Measurements from ENCODE around the gene RSAD1.

RSAD1 gene

GRCh38 chr17:50480142-50480764 lies 1.6 kb downstream of the RSAD1 start:
- DNase-seq (no peak), ATAC-seq (ENCODE audit: insufficient read depth, low read depth) (no peak)
- Histone ChIP-seq H3K4me3 (ENCODE audit: low read depth in 1 of 2, low read length in 2 of 2) (peak overlapping the region; percentile 66 to 70; a peak in 3 of 4 replicates), H3K79me2 (ENCODE audit: insufficient read depth, low read length) (peaks cover 38% of the 10 kb centered on the region), H4K20me1 (ENCODE audit: insufficient read depth, low read length) (peaks cover 17% of the 10 kb centered on the region; the same call in 1 of the 2 replicates), H3K27me3 (ENCODE audit: insufficient read depth, low read length, poor library complexity) (no peaks in the 10 kb centered on the region), H3K27ac (ENCODE audit: low read length) (peak overlapping the region; percentile 34), H3K9me3 (ENCODE audit: insufficient read depth, low read length, severe bottlenecking) (no peaks in the 10 kb centered on the region), H3K36me3 (ENCODE audit: insufficient read depth, low read length) (peaks cover 53% of the 10 kb centered on the region), H3K4me2 (ENCODE audit: insufficient read depth, low read length) (peak overlapping the region; percentile 83), H3K4me1 (ENCODE audit: insufficient read depth, low read length) (peaks cover 29% of the 10 kb centered on the region), H2AFZ (ENCODE audit: low read depth, low read length) (no peak overlapping the region), H3K9ac (ENCODE audit: low read depth, low read length) (peak overlapping the region; percentile 72)
- TF ChIP-seq CTCF (IDR thresholded peaks at IDR 0.05; ENCODE audit: borderline replicate concordance, extremely low read depth, low read length, poor library complexity, severe bottlenecking) (no peak), EZH2 (IDR thresholded peaks at IDR 0.05; ENCODE audit: borderline replicate concordance, low read depth, low read length, severe bottlenecking) (no peak)

GRCh38 chr17:50480854-50481490 lies 2.3 kb downstream of the RSAD1 start:
- peak overlapping the region; percentile 83; the same call in 1 of the 2 replicates for H3K4me2 ChIP-seq (ENCODE audit: insufficient read depth, low read length)
- no peak overlapping the region for H2AFZ ChIP-seq (ENCODE audit: low read depth, low read length)
- no peaks in the 10 kb centered on the region for H3K27me3 ChIP-seq (ENCODE audit: insufficient read depth, low read length, poor library complexity)
- TF ChIP-seq EZH2 (IDR thresholded peaks at IDR 0.05; ENCODE audit: borderline replicate concordance, low read depth, low read length, severe bottlenecking), result no peak
- peaks cover 38% of the 10 kb centered on the region for H3K79me2 ChIP-seq (ENCODE audit: insufficient read depth, low read length)
- peaks cover 60% of the 10 kb centered on the region for H3K36me3 ChIP-seq (ENCODE audit: insufficient read depth, low read length)
- DNase-seq, result no peak
- no peaks in the 10 kb centered on the region for H3K9me3 ChIP-seq (ENCODE audit: insufficient read depth, low read length, severe bottlenecking)
- no peak overlapping the region for H3K27ac ChIP-seq (ENCODE audit: low read length)
- no peak for ATAC-seq (ENCODE audit: insufficient read depth, low read depth)
- peaks cover 29% of the 10 kb centered on the region for H3K4me1 ChIP-seq (ENCODE audit: insufficient read depth, low read length)
- H3K4me3 ChIP-seq (ENCODE audit: low read depth in 1 of 2, low read length in 2 of 2), result no peak overlapping the region
- H3K9ac ChIP-seq (ENCODE audit: low read depth, low read length), result no peak overlapping the region
- H4K20me1 ChIP-seq (ENCODE audit: insufficient read depth, low read length), result peaks cover 17% of the 10 kb centered on the region; the same call in 1 of the 2 replicates

DNA sequence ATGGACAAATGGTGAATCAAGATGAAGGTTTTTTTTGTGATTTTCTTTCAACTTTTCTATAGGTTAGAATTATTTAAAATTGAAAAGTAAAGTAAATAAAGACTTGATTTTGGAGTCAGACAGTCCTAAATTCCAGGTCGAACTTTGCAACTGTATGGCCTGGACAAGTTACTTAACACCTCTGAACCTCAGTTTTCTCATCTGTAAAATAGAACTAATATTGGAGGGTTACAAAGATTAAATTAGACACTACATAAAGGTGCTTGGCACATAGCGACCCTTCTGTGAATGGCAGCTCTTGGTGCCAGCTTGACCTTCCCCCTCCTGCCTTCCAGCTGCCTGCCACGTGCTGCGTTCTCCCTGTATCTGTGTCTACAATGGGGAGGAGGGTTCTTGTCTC lies 3.0 kb downstream of the RSAD1 start:
- H3K4me2 ChIP-seq (ENCODE audit: insufficient read depth, low read length), result no peak overlapping the region
- no peak for ATAC-seq (ENCODE audit: insufficient read depth, low read depth)
- DNase-seq, result no peak
- no peak overlapping the region for H3K4me3 ChIP-seq (ENCODE audit: low read depth in 1 of 2, low read length in 2 of 2)
- TF ChIP-seq CTCF (IDR thresholded peaks at IDR 0.05; ENCODE audit: borderline replicate concordance, extremely low read depth, low read length, poor library complexity, severe bottlenecking), result no peak
- TF ChIP-seq EZH2 (IDR thresholded peaks at IDR 0.05; ENCODE audit: borderline replicate concordance, low read depth, low read length, severe bottlenecking), result no peak
- no peak overlapping the region for H3K9ac ChIP-seq (ENCODE audit: low read depth, low read length)
- no peaks in the 10 kb centered on the region for H3K9me3 ChIP-seq (ENCODE audit: insufficient read depth, low read length, severe bottlenecking)
- peaks cover 29% of the 10 kb centered on the region for H3K4me1 ChIP-seq (ENCODE audit: insufficient read depth, low read length)
- no peak overlapping the region for H3K27ac ChIP-seq (ENCODE audit: low read length)
- no peaks in the 10 kb centered on the region for H3K27me3 ChIP-seq (ENCODE audit: insufficient read depth, low read length, poor library complexity)
- H3K36me3 ChIP-seq (ENCODE audit: insufficient read depth, low read length), result peaks cover 62% of the 10 kb centered on the region
- H3K79me2 ChIP-seq (ENCODE audit: insufficient read depth, low read length), result peaks cover 38% of the 10 kb centered on the region
- peaks cover 17% of the 10 kb centered on the region; the same call in 1 of the 2 replicates for H4K20me1 ChIP-seq (ENCODE audit: insufficient read depth, low read length)
- no peak overlapping the region for H2AFZ ChIP-seq (ENCODE audit: low read depth, low read length)

DNA sequence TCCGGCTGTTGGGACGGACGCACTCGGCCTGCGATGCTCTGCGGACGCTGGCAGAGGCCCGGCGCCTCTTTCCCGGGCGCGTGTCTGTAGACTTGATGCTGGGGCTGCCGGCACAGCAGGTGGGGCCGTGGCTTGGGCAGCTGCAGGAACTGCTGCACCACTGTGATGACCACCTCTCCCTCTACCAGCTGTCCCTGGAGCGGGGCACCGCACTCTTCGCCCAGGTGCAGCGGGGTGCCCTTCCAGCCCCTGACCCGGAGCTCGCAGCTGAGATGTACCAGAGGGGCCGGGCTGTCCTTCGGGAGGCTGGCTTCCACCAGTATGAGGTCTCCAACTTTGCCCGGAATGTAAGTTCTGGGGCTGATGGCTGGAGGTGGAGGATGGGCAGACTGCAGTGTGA lies 3.5 kb downstream of the RSAD1 start:
- no peak overlapping the region for H3K4me3 ChIP-seq (ENCODE audit: low read depth in 1 of 2, low read length in 2 of 2)
- H3K36me3 ChIP-seq (ENCODE audit: insufficient read depth, low read length), result peaks cover 62% of the 10 kb centered on the region
- H2AFZ ChIP-seq (ENCODE audit: low read depth, low read length), result no peak overlapping the region
- peaks cover 17% of the 10 kb centered on the region; the same call in 1 of the 2 replicates for H4K20me1 ChIP-seq (ENCODE audit: insufficient read depth, low read length)
- no peak overlapping the region for H3K9ac ChIP-seq (ENCODE audit: low read depth, low read length)
- no peak overlapping the region for H3K4me2 ChIP-seq (ENCODE audit: insufficient read depth, low read length)
- no peaks in the 10 kb centered on the region for H3K9me3 ChIP-seq (ENCODE audit: insufficient read depth, low read length, severe bottlenecking)
- H3K4me1 ChIP-seq (ENCODE audit: insufficient read depth, low read length), result peaks cover 29% of the 10 kb centered on the region
- no peak for ATAC-seq (ENCODE audit: insufficient read depth, low read depth)
- H3K79me2 ChIP-seq (ENCODE audit: insufficient read depth, low read length), result peaks cover 38% of the 10 kb centered on the region
- TF ChIP-seq CTCF (IDR thresholded peaks at IDR 0.05; ENCODE audit: borderline replicate concordance, extremely low read depth, low read length, poor library complexity, severe bottlenecking) (no peak), EZH2 (IDR thresholded peaks at IDR 0.05; ENCODE audit: borderline replicate concordance, low read depth, low read length, severe bottlenecking) (no peak)
- H3K27me3 ChIP-seq (ENCODE audit: insufficient read depth, low read length, poor library complexity), result no peaks in the 10 kb centered on the region
- no peak for DNase-seq
- no peak overlapping the region for H3K27ac ChIP-seq (ENCODE audit: low read length)
